HCT116 (cell line): Measurements from ENCODE around the gene BMP2K. TPM values are rescaled to one million over a fixed set of nuclear protein-coding genes. Genes with fewer than 3 reads are reported as not detected.

Experiments
- ATAC-seq: fragments of 200-7000 bp; cut with Tn5 transposase; 2 replicates; pipeline ENCODE4 v1.9.1; 2020; ENCODE audit warnings: mild to moderate bottlenecking, moderate library complexity
- BruUV-seq: library from RNA; stranded (reverse); fragments of 400-500 nt; replicated peaks from 2 replicates; lab custom pipeline; 2021; lab: Mats Ljungman, UMichigan
- CTCF ChIA-PET: fragments of 300-600 bp; sonication (Branson Sonifier 250); formaldehyde crosslinking; loops from one replicate; lab custom pipeline; 2021; ENCODE audit warnings: antibody characterized with exemption; lab: Charles Lee
- POLR2A ChIA-PET: fragments of 300-600, 350-600 bp; sonication (Branson Sonifier 250); formaldehyde crosslinking; loops from one replicate; lab custom pipeline; 2021; ENCODE audit warnings: antibody characterized with exemption; lab: Charles Lee
- RAD21 ChIA-PET, 2 experiments: fragments of 300-600 bp; sonication (Branson Sonifier 250); formaldehyde crosslinking; loops; one replicate each; lab custom pipeline; 2023; ENCODE audit warnings: low total read pairs in 2 of 2; ENCODE audit not compliant: uncharacterized antibody in 2 of 2, unreplicated experiment in 2 of 2, low non-redundant PET in 1 of 2; lab: Charles Lee
- DNase-seq: peaks from one replicate; pipeline ENCODE4 v3.0.0-alpha.2; 2010; ENCODE audit warnings: low read depth, low spot score
- H2AFZ ChIP-seq: fragments of 200-600 bp; shearing (Covaris generic), sonication (generic); 2 replicates; pipeline ENCODE4 v1.6.1; 2017; ENCODE audit warnings: low read depth, mixed run types, mixed read lengths, antibody characterized with exemption, low read length; ENCODE audit not compliant: poor library complexity, severe bottlenecking
- H3K27ac ChIP-seq: 2 replicates; pipeline ENCODE4 v1.5.1; 2012; ENCODE audit warnings: low read depth, low read length
- H3K27me3 ChIP-seq: fragments of 200-600 bp; sonication (generic); 2 replicates; pipeline ENCODE4 v1.6.1; 2016; ENCODE audit warnings: mixed run types, low read length, mixed read lengths; ENCODE audit not compliant: insufficient read depth
- H3K36me3 ChIP-seq, 2 experiments: fragments of 200-500 bp in 1 of 2; fragments of 200-600 bp in 1 of 2; sonication (Bioruptor generic) in 1 of 2; sonication (generic) in 1 of 2; 2 replicates each; pipeline versions ENCODE4 v1.5.1 to v1.6.1; 2014 to 2016; ENCODE audit warnings: low read length in 2 of 2, inconsistent platforms in 1 of 2, mixed read lengths in 1 of 2, mixed run types in 1 of 2; ENCODE audit not compliant: insufficient read depth in 2 of 2, control insufficient read depth in 1 of 2
- H3K4me1 ChIP-seq, 2 experiments: fragments of 200-600 bp in 1 of 2; sonication (generic) in 1 of 2; 2 replicates each; pipeline versions ENCODE4 v1.5.1 to v1.6.1; 2012 to 2017; ENCODE audit warnings: low read length in 2 of 2, inconsistent platforms in 1 of 2, mild to moderate bottlenecking in 1 of 2, mixed read lengths in 1 of 2, mixed run types in 1 of 2, moderate library complexity in 1 of 2; ENCODE audit not compliant: insufficient read depth in 2 of 2, control insufficient read depth in 1 of 2
- H3K4me2 ChIP-seq: fragments of 200-600 bp; sonication (generic); 2 replicates; pipeline ENCODE4 v1.6.1; 2017; ENCODE audit warnings: mixed run types, low read length, mixed read lengths
- H3K4me3 ChIP-seq, 2 experiments: fragments of 200-600 bp in 1 of 2; sonication (generic) in 1 of 2; replicated peaks in 1 of 2; 2 replicates each; pipeline ENCODE4 v1.5.1; 2011 to 2016; ENCODE audit warnings: low read length in 2 of 2, control low read depth in 1 of 2, low read depth in 1 of 2, mild to moderate bottlenecking in 1 of 2, mixed read lengths in 1 of 2, mixed run types in 1 of 2
- H3K79me2 ChIP-seq: fragments of 200-600 bp; sonication (generic); 2 replicates; pipeline ENCODE4 v1.6.1; 2017; ENCODE audit warnings: mild to moderate bottlenecking, mixed run types, low read length, moderate library complexity, mixed read lengths; ENCODE audit not compliant: insufficient read depth
- H3K9ac ChIP-seq: fragments of 200-600 bp; sonication (generic); 2 replicates; pipeline ENCODE4 v1.6.1; 2016; ENCODE audit warnings: low read length, mixed read lengths
- H3K9me2 ChIP-seq: fragments of 200-600 bp; sonication (generic), shearing (Covaris generic); 2 replicates; pipeline ENCODE4 v1.6.1; 2017; ENCODE audit warnings: mixed run types, mild to moderate bottlenecking, moderate library complexity; ENCODE audit not compliant: insufficient read depth
- H3K9me3 ChIP-seq, 2 experiments: fragments of 200-500 bp in 1 of 2; fragments of 200-600 bp in 1 of 2; sonication (Bioruptor generic) in 1 of 2; sonication (generic) in 1 of 2; 2 replicates each; pipeline ENCODE4 v1.6.1; 2014 to 2017; ENCODE audit warnings: low read length in 2 of 2, mixed read lengths in 2 of 2, inconsistent platforms in 1 of 2, low read depth in 1 of 2, mild to moderate bottlenecking in 1 of 2, mixed run types in 1 of 2, moderate library complexity in 1 of 2; ENCODE audit not compliant: control insufficient read depth in 1 of 2, insufficient read depth in 1 of 2
- H4K20me1 ChIP-seq: fragments of 200-600 bp; sonication (generic), shearing (Covaris generic); 2 replicates; pipeline ENCODE4 v1.6.1; 2017; ENCODE audit warnings: mixed run types, mild to moderate bottlenecking, moderate library complexity; ENCODE audit not compliant: insufficient read depth
- ELF1 ChIP-seq: IDR thresholded peaks from 2 replicates; pipeline ENCODE4 v1.6.1; 2012; ENCODE audit warnings: low read depth, borderline replicate concordance
- JUND ChIP-seq: IDR thresholded peaks from 2 replicates; pipeline ENCODE4 v1.6.1; 2012
- SIN3A ChIP-seq: IDR thresholded peaks from 2 replicates; pipeline ENCODE4 v1.6.1; 2012; ENCODE audit warnings: low read depth
- intact Hi-C: fragments of 100-400 bp; cut with micrococcal nuclease; formaldehyde crosslinking; loops from 2 replicates; pipeline ENCODE4 v1.10.0; 2022
- total RNA-seq: library from RNA; stranded (reverse); gene quantifications from one replicate; pipeline ENCODE4 v1.2.1, GENCODE V29; 2021; ENCODE audit not compliant: unreplicated experiment
- TF ChIP-seq, protein P1 (sequence below): IDR thresholded peaks from 2 replicates; pipeline ENCODE4 v1.6.1; 2012; ENCODE audit warnings: low read depth
- TF ChIP-seq, protein P2 (sequence below), 3 experiments: fragments of 200-600 bp in 1 of 3; sonication (generic) in 1 of 3; IDR thresholded peaks in 2 of 3; conservative IDR thresholded peaks in 1 of 3; 2 replicates each; pipeline ENCODE4 v1.5.1; 2012 to 2017; ENCODE audit warnings: low read depth in 2 of 3, low read length in 2 of 3, antibody characterized with exemption in 1 of 3, borderline replicate concordance in 1 of 3, control low read depth in 1 of 3, mild to moderate bottlenecking in 1 of 3, mixed read lengths in 1 of 3, mixed run types in 1 of 3, moderate library complexity in 1 of 3; ENCODE audit not compliant: insufficient read depth in 1 of 3

BMP2K gene
- total RNA-seq, 1 experiment from 2014 or later = 27.7 TPM

DNA sequence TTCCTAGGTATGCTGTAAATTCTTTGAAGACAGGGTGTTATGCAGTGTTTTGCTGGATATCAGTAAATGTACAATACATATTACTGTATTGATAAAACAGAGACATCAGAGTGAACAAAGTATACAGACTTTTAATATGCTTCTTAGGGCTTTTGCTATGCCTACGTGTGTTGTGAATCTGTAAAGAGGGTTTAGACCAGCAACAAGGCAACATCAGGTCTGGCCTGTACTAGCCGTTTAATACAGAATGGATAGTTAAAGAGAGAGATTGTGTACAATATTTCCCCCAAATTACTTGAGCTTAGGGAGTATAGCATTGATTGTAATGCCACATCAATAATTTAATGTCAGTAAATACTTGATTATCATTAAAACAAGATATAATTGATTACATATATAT lies 87.8 kb downstream of the BMP2K start:
- ChIA-PET POLR2A (no interaction called here), CTCF (interaction anchor here (1.0 to 1.2 kb wide), 4 partner anchors 11 to 251 kb away, joined by 3 to 5 read pairs (median 3); no protein-coding TSS in a partner anchor), RAD21 (no interaction called here)
- no TSS peak for BruUV-seq
- Histone ChIP-seq H2AFZ (no peak overlapping the region), H4K20me1 (no peaks in the 10 kb centered on the region), H3K9me3 (no peaks in the 10 kb centered on the region), H3K4me2 (no peak overlapping the region), H3K79me2 (no peaks in the 10 kb centered on the region), H3K27me3 (no peaks in the 10 kb centered on the region), H3K36me3 (no peaks in the 10 kb centered on the region), H3K9ac (no peak overlapping the region), H3K9me2 (no peaks in the 10 kb centered on the region), H3K27ac (no peak overlapping the region), H3K4me3 (no peak overlapping the region), H3K4me1 (no peaks in the 10 kb centered on the region)
- no peak for ATAC-seq
- DNase-seq = no peak
- TF ChIP-seq, protein P1, sequence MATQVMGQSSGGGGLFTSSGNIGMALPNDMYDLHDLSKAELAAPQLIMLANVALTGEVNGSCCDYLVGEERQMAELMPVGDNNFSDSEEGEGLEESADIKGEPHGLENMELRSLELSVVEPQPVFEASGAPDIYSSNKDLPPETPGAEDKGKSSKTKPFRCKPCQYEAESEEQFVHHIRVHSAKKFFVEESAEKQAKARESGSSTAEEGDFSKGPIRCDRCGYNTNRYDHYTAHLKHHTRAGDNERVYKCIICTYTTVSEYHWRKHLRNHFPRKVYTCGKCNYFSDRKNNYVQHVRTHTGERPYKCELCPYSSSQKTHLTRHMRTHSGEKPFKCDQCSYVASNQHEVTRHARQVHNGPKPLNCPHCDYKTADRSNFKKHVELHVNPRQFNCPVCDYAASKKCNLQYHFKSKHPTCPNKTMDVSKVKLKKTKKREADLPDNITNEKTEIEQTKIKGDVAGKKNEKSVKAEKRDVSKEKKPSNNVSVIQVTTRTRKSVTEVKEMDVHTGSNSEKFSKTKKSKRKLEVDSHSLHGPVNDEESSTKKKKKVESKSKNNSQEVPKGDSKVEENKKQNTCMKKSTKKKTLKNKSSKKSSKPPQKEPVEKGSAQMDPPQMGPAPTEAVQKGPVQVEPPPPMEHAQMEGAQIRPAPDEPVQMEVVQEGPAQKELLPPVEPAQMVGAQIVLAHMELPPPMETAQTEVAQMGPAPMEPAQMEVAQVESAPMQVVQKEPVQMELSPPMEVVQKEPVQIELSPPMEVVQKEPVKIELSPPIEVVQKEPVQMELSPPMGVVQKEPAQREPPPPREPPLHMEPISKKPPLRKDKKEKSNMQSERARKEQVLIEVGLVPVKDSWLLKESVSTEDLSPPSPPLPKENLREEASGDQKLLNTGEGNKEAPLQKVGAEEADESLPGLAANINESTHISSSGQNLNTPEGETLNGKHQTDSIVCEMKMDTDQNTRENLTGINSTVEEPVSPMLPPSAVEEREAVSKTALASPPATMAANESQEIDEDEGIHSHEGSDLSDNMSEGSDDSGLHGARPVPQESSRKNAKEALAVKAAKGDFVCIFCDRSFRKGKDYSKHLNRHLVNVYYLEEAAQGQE = no peak
- TF ChIP-seq, protein P2, sequence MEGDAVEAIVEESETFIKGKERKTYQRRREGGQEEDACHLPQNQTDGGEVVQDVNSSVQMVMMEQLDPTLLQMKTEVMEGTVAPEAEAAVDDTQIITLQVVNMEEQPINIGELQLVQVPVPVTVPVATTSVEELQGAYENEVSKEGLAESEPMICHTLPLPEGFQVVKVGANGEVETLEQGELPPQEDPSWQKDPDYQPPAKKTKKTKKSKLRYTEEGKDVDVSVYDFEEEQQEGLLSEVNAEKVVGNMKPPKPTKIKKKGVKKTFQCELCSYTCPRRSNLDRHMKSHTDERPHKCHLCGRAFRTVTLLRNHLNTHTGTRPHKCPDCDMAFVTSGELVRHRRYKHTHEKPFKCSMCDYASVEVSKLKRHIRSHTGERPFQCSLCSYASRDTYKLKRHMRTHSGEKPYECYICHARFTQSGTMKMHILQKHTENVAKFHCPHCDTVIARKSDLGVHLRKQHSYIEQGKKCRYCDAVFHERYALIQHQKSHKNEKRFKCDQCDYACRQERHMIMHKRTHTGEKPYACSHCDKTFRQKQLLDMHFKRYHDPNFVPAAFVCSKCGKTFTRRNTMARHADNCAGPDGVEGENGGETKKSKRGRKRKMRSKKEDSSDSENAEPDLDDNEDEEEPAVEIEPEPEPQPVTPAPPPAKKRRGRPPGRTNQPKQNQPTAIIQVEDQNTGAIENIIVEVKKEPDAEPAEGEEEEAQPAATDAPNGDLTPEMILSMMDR (IDR thresholded peaks at IDR 0.05 in 2 of 3, conservative IDR thresholded peaks at IDR 0.05 in 1 of 3; ENCODE audit: borderline replicate concordance in 1 of 3, insufficient read depth in 1 of 3, low read depth in 2 of 3, low read length in 2 of 3) = no peak
- TF ChIP-seq ELF1 (no peak), SIN3A (no peak), JUND (no peak)
- intact Hi-C loops = loop anchor here (1.0 to 10.0 kb wide), 4 partner anchors 219 to 907 kb away; no protein-coding TSS in a partner anchor
